GM12874 (cell line): ENCODE results near the gene AGPAT2.

Experiments used
- TF ChIP-seq, protein P1 (sequence below): IDR thresholded peaks from 2 replicates; pipeline ENCODE4 v1.5.1; 2011; ENCODE audit warnings: low read depth, mild to moderate bottlenecking, control low read depth, low read length, moderate library complexity; ENCODE audit not compliant: insufficient read depth

Gene AGPAT2

DNA sequence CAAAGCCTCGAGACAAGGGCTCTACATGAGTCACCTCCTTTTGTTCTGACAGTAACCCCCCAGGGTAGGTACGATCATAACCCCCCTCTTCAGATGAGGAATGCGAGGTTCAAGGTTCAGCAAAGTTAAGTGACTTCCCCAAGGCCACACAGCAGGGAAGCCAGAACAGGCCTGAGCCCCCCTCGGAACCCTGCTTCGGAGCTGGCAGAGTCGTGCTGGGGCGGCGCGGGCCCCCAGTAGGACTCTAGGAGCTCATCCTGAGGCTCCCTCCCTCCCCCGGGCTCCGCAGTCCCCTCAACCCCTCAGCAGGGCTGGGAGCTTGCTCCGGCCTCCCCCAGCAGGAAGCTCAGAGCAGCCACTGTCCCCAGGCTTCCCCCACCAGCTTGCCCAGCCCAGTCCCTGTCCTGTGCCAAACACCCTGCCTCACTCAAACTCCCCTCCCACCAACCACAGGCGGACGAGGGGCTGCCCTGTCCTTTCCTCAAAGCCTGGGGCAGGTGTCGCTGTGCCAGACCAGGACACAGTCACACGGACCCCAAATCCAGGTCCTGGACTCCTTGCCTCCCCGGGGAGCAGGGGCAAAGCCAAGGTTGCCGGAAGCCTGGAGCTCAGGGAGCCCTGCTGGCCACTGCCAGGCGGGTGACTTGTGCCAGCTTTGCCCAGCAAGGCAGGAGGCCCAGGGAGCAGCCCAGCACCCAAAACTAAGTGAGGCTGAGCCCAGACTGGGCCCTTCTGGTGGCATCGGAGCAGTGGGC is 5.1 kb downstream of the AGPAT2 start:
- TF ChIP-seq, protein P1, sequence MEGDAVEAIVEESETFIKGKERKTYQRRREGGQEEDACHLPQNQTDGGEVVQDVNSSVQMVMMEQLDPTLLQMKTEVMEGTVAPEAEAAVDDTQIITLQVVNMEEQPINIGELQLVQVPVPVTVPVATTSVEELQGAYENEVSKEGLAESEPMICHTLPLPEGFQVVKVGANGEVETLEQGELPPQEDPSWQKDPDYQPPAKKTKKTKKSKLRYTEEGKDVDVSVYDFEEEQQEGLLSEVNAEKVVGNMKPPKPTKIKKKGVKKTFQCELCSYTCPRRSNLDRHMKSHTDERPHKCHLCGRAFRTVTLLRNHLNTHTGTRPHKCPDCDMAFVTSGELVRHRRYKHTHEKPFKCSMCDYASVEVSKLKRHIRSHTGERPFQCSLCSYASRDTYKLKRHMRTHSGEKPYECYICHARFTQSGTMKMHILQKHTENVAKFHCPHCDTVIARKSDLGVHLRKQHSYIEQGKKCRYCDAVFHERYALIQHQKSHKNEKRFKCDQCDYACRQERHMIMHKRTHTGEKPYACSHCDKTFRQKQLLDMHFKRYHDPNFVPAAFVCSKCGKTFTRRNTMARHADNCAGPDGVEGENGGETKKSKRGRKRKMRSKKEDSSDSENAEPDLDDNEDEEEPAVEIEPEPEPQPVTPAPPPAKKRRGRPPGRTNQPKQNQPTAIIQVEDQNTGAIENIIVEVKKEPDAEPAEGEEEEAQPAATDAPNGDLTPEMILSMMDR = no peak

DNA sequence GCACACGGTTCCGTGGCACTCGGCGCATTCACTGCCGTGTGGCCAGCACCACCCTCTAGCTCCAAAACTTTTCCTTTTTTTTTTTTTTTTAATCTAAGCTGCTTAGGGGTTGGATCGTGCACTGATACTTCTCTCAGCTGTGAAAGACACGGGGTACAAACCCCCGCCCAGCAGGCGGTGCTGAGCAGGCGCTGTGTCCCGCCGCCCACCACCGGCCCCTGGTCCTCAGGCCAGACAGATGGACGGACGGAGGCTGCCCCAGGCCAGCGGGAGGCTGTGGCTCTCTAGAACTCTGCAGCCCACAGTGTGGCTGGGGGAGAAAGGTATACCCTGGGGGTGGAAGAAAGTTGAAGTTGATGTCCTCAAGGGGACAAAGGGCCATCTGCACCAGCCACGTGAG is 6.2 kb downstream of the AGPAT2 start:
- TF ChIP-seq, protein P1 = no peak

DNA sequence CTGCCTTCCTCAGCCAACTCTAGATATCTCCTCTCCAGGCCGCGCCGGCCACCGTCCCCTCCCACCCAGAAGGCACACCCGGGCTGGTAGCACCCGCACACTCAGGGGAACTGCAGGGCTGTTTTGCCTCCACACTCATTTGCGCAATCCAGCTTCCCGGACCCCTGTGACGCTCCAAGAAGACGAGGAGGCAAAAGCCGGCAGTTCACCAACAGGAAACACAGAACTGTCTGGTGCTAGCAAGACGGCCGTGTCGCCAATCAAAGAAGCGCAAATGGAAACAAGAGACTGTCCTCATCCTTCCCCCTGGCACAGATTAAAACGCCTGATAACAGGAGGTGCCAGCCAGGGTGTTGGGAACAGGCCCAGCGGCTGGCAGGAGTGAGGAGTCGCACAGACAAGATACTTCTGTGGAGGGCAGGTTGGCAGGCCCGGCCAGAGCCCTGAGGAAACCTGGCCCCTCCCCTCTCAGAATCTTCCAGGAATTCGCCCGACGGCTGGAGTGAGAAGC is 7.8 kb downstream of the AGPAT2 start:
- TF ChIP-seq, protein P1 = no peak

DNA sequence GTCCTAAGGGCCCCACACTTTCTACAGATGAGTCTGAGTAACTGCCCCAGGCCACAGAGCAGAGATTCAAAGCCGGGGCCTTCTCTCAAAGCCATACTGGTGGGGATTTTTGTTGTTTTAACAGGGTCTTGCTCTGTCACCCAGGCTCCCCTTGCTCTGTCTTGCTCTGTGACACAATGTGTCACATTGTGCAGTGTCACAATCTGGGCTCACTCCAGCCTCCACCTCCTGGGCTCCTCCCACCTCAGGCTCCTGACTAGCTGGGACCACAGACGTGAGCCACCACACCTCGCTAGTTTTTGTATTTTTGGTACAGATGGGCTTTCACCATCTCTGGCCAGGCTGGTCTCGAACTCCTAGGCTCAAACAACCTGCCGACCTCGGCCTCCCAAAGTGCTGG is 8.6 kb downstream of the AGPAT2 start:
- TF ChIP-seq, protein P1 = no peak

DNA sequence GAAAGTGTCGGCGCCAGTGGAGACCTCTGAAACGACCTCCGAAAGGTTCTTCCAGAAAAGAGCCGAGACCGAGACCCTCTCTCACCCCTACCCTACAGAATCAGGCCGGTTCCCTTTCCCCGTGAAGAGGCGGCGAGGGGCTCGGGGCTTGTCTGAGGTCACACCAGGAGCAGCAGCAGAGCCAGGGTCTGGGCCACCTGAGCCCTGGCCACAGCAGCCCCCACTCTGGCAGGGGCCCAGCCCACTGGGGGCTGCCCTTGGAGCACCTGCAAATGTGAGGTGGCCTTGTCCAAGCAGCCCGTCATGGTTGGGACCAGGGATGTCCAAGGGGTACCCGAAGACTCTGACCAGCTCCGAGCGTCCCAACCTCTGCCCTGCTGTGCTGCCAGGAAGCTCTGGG is 9.2 kb downstream of the AGPAT2 start:
- TF ChIP-seq, protein P1 = no peak

DNA sequence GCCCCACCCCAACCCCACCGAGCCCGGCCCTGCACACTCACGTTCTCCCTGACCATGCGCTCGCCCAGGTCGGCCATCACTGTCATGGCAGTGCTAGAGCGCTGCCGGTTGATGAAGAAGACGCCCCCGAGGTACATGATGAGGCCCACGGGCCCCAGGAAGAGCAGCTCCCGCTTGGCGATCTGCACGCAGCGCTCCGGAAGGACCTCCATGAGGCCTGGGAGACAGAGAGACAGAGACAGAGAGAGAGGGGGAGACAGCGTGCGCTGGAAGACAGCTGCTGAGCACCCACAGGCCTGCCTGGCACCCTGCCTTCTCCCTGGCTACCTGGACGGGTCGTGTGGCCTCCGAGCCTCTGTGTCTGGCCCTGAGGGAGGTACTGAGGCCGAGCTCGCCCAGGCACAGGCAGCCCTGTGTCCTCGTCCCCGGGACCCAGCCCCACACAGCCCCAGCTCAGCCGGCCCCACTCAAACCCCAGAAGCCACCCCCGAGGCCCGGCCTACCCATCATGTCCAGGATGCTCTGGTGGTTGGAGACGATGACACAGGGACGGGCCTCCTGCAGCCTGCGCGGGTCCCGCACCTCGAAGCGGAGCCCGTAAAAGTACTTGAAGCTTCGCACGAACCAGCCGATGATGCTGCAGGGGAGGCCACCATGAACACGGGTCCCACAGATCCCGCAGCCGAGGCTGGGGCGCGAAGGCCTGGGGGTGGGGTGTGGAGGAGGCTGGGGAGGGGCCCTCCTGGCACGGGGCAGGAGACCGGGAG is 10.2 kb downstream of the AGPAT2 start:
- TF ChIP-seq, protein P1 = no peak

DNA sequence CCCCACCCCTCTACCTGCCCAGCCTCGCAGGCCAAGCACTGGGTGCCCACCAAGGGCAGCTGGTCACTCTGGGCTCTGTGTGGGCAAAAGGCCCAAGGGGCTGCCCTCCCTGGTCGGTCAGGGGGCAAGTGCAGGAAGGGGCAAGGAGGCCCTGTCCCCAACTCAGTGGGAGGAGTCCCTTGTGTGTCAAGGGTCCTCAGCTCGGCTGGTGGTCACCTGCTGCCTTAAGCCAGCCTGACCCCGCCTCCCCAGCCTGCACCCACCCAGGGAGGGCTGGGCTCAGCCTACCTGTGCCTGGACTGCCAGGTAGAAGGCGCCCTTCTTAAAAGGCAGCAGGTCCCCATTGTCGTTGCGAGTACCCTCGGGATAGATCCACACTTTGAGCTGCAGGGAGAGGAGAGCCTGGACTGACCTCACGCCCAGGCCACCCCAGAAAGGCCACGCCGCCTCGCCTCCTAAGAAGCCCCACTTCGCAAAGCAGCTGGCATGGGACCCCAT is 10.9 kb downstream of the AGPAT2 start:
- TF ChIP-seq, protein P1 = no peak
